ENCODE measurements around the gene NECAB3. TPM values are rescaled to one million over a fixed set of nuclear protein-coding genes. Genes with fewer than 3 reads are reported as not detected.

The NECAB3 gene
- total and polyA plus RNA-seq, 2 of the 13 experiments (the other 11 are each of a cell fraction or from before 2014, with no cell fraction given), result 61.5 to 65.5 TPM

DNA sequence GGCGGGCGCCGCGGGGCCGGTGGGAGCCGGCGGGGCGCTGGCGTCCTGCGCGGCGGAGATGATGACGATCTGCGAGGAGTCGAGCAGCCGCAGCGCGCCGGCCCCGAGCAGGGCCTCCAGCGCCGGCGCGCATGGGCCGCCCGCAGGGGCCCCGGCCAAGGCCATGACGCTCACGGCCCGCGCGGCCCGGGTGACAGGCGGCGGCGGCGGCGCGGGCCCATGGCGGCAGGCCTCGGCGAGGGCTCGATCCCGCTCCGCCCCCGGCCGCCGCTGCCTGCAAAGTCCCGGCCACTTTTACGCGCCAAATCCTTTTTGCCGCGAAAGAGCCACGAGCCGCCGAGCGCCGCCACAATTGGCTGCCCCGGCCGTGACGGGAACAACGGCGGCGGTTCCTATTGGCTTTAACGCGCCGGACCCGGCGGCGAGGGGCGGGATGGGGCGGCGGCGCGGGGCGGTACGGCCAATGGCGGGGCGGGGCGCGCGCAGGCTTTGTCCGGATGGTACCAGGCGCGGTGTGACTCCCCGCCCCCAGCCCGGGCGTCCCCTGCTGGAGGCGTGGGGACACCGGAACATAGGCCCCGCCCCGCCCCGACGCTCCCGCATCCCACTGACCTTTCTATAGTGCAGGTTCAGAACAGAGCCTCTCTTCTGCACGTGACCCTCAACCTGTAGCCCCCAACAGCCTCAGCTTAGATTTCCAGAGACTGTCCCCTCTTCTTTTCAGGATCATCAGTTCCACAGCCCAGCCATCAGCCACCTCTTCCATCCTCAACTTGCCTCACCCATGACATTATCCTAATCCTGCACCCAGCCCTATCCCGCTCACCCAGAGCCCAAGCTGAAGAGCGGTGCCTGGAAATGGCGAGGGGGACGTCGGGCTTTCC lies 12.1 kb upstream of the NECAB3 start, which contains the start of gene E2F1 (continued):
- TF ChIP-seq, protein P1, sequence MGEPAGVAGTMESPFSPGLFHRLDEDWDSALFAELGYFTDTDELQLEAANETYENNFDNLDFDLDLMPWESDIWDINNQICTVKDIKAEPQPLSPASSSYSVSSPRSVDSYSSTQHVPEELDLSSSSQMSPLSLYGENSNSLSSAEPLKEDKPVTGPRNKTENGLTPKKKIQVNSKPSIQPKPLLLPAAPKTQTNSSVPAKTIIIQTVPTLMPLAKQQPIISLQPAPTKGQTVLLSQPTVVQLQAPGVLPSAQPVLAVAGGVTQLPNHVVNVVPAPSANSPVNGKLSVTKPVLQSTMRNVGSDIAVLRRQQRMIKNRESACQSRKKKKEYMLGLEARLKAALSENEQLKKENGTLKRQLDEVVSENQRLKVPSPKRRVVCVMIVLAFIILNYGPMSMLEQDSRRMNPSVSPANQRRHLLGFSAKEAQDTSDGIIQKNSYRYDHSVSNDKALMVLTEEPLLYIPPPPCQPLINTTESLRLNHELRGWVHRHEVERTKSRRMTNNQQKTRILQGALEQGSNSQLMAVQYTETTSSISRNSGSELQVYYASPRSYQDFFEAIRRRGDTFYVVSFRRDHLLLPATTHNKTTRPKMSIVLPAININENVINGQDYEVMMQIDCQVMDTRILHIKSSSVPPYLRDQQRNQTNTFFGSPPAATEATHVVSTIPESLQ (CRISPR knock-in tag; conservative IDR thresholded peaks at IDR 0.05), result no peak
- TF ChIP-seq, protein P2, sequence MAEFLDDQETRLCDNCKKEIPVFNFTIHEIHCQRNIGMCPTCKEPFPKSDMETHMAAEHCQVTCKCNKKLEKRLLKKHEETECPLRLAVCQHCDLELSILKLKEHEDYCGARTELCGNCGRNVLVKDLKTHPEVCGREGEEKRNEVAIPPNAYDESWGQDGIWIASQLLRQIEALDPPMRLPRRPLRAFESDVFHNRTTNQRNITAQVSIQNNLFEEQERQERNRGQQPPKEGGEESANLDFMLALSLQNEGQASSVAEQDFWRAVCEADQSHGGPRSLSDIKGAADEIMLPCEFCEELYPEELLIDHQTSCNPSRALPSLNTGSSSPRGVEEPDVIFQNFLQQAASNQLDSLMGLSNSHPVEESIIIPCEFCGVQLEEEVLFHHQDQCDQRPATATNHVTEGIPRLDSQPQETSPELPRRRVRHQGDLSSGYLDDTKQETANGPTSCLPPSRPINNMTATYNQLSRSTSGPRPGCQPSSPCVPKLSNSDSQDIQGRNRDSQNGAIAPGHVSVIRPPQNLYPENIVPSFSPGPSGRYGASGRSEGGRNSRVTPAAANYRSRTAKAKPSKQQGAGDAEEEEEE (CRISPR knock-in tag; IDR thresholded peaks at IDR 0.05; ENCODE audit: borderline replicate concordance), result no peak
- TF ChIP-seq ZBTB3 (CRISPR knock-in tag; IDR thresholded peaks at IDR 0.05; ENCODE audit: borderline replicate concordance, low read depth) (no peak), AKAP8 (CRISPR knock-in tag; IDR thresholded peaks at IDR 0.05) (no peak), MXI1 (IDR thresholded peaks at IDR 0.05; ENCODE audit: borderline replicate concordance, low read depth, low read length) (peak; percentile 86), ATF1 (CRISPR knock-in tag; IDR thresholded peaks at IDR 0.05) (no peak), ZSCAN31 (CRISPR knock-in tag; IDR thresholded peaks at IDR 0.05; ENCODE audit: low read depth) (peak; percentile 98), MEF2D (CRISPR knock-in tag; IDR thresholded peaks at IDR 0.05) (peak; percentile 36; the same call in 1 of the 2 replicates), ISX (CRISPR knock-in tag; conservative IDR thresholded peaks at IDR 0.05) (peak; percentile 92), WIZ (CRISPR knock-in tag; IDR thresholded peaks at IDR 0.05) (no peak)
- TF ChIP-seq, protein P3, sequence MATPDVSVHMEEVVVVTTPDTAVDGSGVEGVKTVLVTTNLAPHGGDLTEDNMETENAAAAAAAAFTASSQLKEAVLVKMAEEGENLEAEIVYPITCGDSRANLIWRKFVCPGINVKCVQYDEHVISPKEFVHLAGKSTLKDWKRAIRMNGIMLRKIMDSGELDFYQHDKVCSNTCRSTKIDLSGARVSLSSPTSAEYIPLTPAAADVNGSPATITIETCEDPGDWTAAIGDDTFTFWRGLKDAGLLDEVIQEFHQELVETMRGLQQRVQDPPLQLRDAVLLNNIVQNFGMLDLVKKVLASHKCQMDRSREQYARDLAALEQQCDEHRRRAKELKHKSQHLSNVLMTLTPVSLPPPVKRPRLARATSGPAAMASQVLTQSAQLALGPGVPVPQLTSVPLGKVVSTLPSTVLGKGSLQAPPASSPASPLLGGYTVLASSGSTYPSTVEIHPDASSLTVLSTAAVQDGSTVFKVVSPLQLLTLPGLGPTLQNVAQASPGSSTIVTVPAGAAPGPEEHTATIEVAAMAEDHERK (CRISPR knock-in tag; IDR thresholded peaks at IDR 0.05; ENCODE audit: low read depth), result 0 out of 2 replicates have a peak, but pooled peaks have one; percentile 58
- TF ChIP-seq, protein P4, sequence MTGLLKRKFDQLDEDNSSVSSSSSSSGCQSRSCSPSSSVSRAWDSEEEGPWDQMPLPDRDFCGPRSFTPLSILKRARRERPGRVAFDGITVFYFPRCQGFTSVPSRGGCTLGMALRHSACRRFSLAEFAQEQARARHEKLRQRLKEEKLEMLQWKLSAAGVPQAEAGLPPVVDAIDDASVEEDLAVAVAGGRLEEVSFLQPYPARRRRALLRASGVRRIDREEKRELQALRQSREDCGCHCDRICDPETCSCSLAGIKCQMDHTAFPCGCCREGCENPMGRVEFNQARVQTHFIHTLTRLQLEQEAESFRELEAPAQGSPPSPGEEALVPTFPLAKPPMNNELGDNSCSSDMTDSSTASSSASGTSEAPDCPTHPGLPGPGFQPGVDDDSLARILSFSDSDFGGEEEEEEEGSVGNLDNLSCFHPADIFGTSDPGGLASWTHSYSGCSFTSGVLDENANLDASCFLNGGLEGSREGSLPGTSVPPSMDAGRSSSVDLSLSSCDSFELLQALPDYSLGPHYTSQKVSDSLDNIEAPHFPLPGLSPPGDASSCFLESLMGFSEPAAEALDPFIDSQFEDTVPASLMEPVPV (CRISPR knock-in tag; IDR thresholded peaks at IDR 0.05), result no peak; the same call in 1 of the 2 replicates
- TF ChIP-seq, protein P5, sequence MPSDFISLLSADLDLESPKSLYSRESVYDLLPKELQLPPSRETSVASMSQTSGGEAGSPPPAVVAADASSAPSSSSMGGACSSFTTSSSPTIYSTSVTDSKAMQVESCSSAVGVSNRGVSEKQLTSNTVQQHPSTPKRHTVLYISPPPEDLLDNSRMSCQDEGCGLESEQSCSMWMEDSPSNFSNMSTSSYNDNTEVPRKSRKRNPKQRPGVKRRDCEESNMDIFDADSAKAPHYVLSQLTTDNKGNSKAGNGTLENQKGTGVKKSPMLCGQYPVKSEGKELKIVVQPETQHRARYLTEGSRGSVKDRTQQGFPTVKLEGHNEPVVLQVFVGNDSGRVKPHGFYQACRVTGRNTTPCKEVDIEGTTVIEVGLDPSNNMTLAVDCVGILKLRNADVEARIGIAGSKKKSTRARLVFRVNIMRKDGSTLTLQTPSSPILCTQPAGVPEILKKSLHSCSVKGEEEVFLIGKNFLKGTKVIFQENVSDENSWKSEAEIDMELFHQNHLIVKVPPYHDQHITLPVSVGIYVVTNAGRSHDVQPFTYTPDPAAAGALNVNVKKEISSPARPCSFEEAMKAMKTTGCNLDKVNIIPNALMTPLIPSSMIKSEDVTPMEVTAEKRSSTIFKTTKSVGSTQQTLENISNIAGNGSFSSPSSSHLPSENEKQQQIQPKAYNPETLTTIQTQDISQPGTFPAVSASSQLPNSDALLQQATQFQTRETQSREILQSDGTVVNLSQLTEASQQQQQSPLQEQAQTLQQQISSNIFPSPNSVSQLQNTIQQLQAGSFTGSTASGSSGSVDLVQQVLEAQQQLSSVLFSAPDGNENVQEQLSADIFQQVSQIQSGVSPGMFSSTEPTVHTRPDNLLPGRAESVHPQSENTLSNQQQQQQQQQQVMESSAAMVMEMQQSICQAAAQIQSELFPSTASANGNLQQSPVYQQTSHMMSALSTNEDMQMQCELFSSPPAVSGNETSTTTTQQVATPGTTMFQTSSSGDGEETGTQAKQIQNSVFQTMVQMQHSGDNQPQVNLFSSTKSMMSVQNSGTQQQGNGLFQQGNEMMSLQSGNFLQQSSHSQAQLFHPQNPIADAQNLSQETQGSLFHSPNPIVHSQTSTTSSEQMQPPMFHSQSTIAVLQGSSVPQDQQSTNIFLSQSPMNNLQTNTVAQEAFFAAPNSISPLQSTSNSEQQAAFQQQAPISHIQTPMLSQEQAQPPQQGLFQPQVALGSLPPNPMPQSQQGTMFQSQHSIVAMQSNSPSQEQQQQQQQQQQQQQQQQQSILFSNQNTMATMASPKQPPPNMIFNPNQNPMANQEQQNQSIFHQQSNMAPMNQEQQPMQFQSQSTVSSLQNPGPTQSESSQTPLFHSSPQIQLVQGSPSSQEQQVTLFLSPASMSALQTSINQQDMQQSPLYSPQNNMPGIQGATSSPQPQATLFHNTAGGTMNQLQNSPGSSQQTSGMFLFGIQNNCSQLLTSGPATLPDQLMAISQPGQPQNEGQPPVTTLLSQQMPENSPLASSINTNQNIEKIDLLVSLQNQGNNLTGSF (CRISPR knock-in tag; IDR thresholded peaks at IDR 0.05), result peak; percentile 97
